ENCODE data around the gene CEBPE. TPM values are rescaled to one million over a fixed set of nuclear protein-coding genes. Genes with fewer than 3 reads are reported as not detected.
A peak's percentile ranks its signal among the peaks of the same experiment; 100 is the strongest.

The CEBPE gene
- total and polyA plus RNA-seq, 2 donors (not counting 3 experiments of a cell fraction or from before 2014, with no cell fraction given): not detected

DNA sequence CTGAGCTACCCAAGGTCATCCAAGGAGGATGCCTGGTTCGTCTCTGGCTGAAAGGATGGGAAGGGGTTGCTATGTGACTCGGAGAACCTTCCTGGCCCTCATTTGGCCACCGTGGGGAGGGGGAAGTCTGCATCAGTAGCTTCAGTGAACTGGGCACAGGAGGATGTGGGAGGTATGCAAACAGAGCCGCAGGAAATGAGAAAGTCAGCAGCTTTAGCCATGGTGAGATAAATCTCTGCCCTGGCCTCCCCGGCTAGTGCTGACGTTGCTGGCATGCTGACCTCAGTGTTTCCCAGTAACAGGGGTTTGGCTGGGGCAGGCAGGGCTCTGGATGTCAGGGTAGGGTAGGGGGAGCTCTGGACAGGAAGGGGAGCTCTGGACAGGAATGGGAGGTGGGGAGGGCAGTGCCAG lies 2.3 kb upstream of the CEBPE start:
- DNase-seq (ENCODE audit: low read depth, low spot score) (peak; percentile 77), FAIRE-seq (peak; percentile 97)
- peaks cover 21% of the 10 kb centered on the region for H3K4me1 ChIP-seq (ENCODE audit: control insufficient read depth, extremely low read depth, insufficient read depth, low read length)
- H3K4me2 ChIP-seq (ENCODE audit: insufficient read depth, low read length): peak overlapping the region; percentile 78
- no peaks in the 10 kb centered on the region for H3K9me3 ChIP-seq (replicated peaks; ENCODE audit: control insufficient read depth, insufficient read depth, low read length)
- dilution Hi-C loops (cut with MboI; ENCODE audit: extremely low pct_ligation_motif_present, low sequenced_read_pairs) (no loop called here), intact Hi-C loops (cut with micrococcal nuclease) (loop anchor here (1.0 kb wide), 4 partner anchors 34 to 180 kb away; partner anchors contain the start of gene SLC7A8)
- TF ChIP-seq FOS (IDR thresholded peaks at IDR 0.05; ENCODE audit: borderline replicate concordance, insufficient read depth, low read length) (peak; percentile 42), GATA2 (IDR thresholded peaks at IDR 0.05; ENCODE audit: insufficient read depth, insufficient read length, low read depth, low read length) (peak; percentile 83), POLR2A (IDR thresholded peaks at IDR 0.05; ENCODE audit: low read depth, low read length) (no peak)
- H2AFZ ChIP-seq (ENCODE audit: low read depth, low read length): peak overlapping the region; percentile 79
- H3K27me3 ChIP-seq (ENCODE audit: control insufficient read depth in 2 of 2, insufficient read depth in 2 of 2, low read length in 2 of 2): no peaks in the 10 kb centered on the region
- POLR2A ChIA-PET: interaction anchor here (0.5 to 1.9 kb wide), 5 partner anchors 27 to 64 kb away, joined by 3 to 11 read pairs (median 8); partner anchors contain the start of genes ACIN1, C14orf119 and SLC7A8
- H4K20me1 ChIP-seq (replicated peaks; ENCODE audit: control insufficient read depth, extremely low read depth, insufficient read depth, low read length): no peaks in the 10 kb centered on the region
- H3K36me3 ChIP-seq (ENCODE audit: control insufficient read depth in 2 of 2, extremely low read depth in 1 of 2, insufficient read depth in 2 of 2, low read length in 2 of 2): no peaks in the 10 kb centered on the region
- H3K9me1 ChIP-seq (replicated peaks; ENCODE audit: control insufficient read depth, extremely low read depth, insufficient read depth, low read length): no peaks in the 10 kb centered on the region
- no peaks in the 10 kb centered on the region for H3K79me2 ChIP-seq (ENCODE audit: control insufficient read depth, insufficient read depth, low read length)
- no TSS peak for BruUV-seq (replicated peaks)
- CTCF ChIA-PET: interaction anchor here (0.6 to 14.5 kb wide), 41 partner anchors 9 to 259 kb away, joined by 3 to 1289 read pairs (median 10); partner anchors contain the start of genes ACIN1, C14orf119, PABPN1 and PPP1R3E
- H3K9ac ChIP-seq (replicated peaks; ENCODE audit: extremely low read depth, insufficient read depth, low read length): peak overlapping the region; percentile 49
- H3K4me3 ChIP-seq (replicated peaks in 1 of 3; ENCODE audit: insufficient read depth in 1 of 3, low read depth in 1 of 3, low read length in 3 of 3): peak overlapping the region in 1 of 3 experiments; percentile 11
- peak overlapping the region; percentile 81 for H3K27ac ChIP-seq (ENCODE audit: insufficient read depth, low read depth, low read length)

DNA sequence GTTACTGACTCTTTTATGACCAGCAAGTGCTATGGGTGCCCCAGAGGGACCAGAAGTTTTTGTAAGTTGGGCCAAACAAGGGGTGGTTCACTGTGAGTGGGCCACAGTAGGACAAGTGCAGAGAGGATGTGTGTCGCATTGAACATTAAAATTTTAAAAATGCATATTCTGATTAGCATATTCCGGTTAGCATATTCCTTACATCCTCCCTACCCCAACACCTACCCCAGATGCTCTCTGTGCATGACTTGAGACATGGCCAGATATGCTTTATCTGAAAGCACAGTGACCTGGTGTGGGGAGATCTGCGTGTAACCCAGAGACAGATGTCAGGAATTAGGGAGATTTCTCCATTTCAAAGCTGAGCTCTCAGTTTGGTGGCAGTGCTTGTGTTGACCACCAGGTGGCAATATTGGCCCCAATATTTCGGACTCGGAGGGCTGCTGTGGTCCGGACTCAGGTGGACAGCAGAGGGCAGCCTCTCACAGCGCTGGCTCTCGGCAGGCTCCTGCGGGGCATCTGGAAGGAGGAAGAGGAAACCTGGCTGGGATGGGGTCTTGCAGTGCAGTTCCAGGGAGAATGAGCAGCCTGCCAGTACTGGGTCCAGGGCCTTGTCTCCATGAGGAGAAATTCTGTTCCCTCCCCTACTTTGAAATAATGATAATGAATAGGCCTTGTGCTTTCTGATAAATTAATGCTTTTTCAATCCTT lies 1.6 kb upstream of the CEBPE start:
- Histone ChIP-seq H3K27me3 (ENCODE audit: control insufficient read depth in 2 of 2, insufficient read depth in 2 of 2, low read length in 2 of 2) (no peaks in the 10 kb centered on the region), H4K20me1 (replicated peaks; ENCODE audit: control insufficient read depth, extremely low read depth, insufficient read depth, low read length) (no peaks in the 10 kb centered on the region), H3K4me3 (replicated peaks in 1 of 3; ENCODE audit: insufficient read depth in 1 of 3, low read depth in 1 of 3, low read length in 3 of 3) (no peak overlapping the region), H3K9me1 (replicated peaks; ENCODE audit: control insufficient read depth, extremely low read depth, insufficient read depth, low read length) (no peaks in the 10 kb centered on the region), H3K79me2 (ENCODE audit: control insufficient read depth, insufficient read depth, low read length) (no peaks in the 10 kb centered on the region), H3K9me3 (replicated peaks; ENCODE audit: control insufficient read depth, insufficient read depth, low read length) (no peaks in the 10 kb centered on the region), H3K4me2 (ENCODE audit: insufficient read depth, low read length) (peak overlapping the region; percentile 78), H3K27ac (ENCODE audit: insufficient read depth, low read depth, low read length) (peak overlapping the region; percentile 81), H3K9ac (replicated peaks; ENCODE audit: extremely low read depth, insufficient read depth, low read length) (peak overlapping the region; percentile 49), H3K4me1 (ENCODE audit: control insufficient read depth, extremely low read depth, insufficient read depth, low read length) (peaks cover 21% of the 10 kb centered on the region), H2AFZ (ENCODE audit: low read depth, low read length) (peak overlapping the region; percentile 79), H3K36me3 (ENCODE audit: control insufficient read depth in 2 of 2, extremely low read depth in 1 of 2, insufficient read depth in 2 of 2, low read length in 2 of 2) (no peaks in the 10 kb centered on the region)
- intact Hi-C loops (cut with micrococcal nuclease) (loop anchor here (1.0 kb wide), 5 partner anchors 35 to 260 kb away; partner anchors contain the start of gene SLC7A8), dilution Hi-C loops (cut with MboI; ENCODE audit: extremely low pct_ligation_motif_present, low sequenced_read_pairs) (no loop called here)
- ChIA-PET POLR2A (interaction anchor here (1.1 to 1.9 kb wide), 3 partner anchors 35 to 65 kb away, joined by 3 to 11 read pairs (median 4); partner anchors contain the start of gene SLC7A8), CTCF (interaction anchor here (0.6 to 14.5 kb wide), 66 partner anchors 10 to 745 kb away, joined by 3 to 1289 read pairs (median 7); partner anchors contain the start of genes ACIN1, C14orf119, CIROP and HOMEZ)
- FAIRE-seq: no peak
- DNase-seq (ENCODE audit: low read depth, low spot score): peak; percentile 89
- peak; percentile 100 for TF ChIP-seq CTCF (IDR thresholded peaks at IDR 0.05; ENCODE audit: extremely low read depth in 1 of 2, insufficient read depth in 1 of 2, low read depth in 1 of 2, low read length in 2 of 2)
- no peak for TF ChIP-seq POLR2A (IDR thresholded peaks at IDR 0.05; ENCODE audit: low read depth, low read length)
- BruUV-seq (replicated peaks): no TSS peak

All from endothelial cell of umbilical vein (primary cell).